GM21576 (cell line): ENCODE data around the gene UBE2D4.
A peak's percentile ranks its signal among the peaks of the same experiment; 100 is the strongest.

Experiments
- ATAC-seq: cut with Tn5 transposase; IDR thresholded peaks from one replicate; pipeline ENCODE4 v1.9.1; 2021; ENCODE audit warnings: mild to moderate bottlenecking, moderate library complexity; ENCODE audit not compliant: unreplicated experiment

The UBE2D4 gene

DNA sequence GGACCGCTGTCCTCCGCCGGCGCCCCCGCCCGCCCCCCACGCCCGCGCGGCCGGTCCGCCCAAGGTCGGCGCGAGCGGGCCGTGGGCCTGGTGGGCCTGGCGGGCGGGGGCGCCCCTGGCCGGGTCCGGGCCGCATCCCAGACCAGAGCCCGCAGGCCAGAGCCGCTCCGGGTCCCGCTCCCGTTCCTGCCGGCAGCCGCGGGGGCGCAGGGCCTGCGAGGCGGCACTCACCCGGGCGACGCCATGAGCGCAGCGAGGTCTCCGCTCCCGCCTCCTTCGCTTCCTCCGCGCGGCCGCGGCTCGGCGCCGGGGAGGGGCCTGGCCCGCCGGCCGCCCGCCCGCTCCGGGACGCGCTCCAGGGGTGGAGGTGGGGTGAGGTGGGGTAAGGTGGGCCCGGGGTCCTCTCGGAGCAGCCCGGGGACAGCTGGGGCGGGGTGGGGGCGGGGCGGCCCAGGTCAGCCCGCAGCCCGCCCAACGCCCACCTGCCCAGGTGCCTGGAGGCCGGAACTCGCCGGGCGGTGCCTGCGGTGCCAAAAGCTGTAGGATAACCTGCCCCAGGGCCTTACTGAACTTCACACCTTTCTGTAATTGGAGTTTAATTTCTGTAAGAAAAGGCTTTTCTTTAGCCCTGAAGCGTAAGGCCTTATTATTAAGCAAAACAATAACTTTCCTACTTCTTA, 19.8 kb upstream of the UBE2D4 start, which contains the start of gene URGCP:
URGCP (minus strand) TSS at position 266 of the 680 bp plus-strand sequence; CDS start at position 245, 21 bp downstream.
- peak; percentile 71 for ATAC-seq

DNA sequence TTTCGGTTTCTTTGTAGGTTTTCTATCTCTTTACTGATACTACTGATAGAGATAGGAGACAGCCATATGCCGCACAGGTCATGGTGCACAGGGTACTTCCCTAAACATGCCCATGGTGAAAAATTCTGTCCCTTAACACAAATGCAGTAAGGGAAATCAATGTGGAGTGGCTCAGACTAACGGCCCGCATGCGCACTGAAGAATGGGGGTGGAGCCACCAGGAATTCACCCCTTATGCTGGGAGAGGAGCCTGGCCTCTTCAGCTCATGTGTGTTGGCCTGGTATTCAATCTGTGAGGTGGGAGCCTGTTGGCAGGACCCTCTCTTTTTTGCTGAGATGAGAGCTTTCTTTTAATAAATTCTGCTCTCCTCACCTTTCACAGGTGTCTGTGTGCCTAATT, 11.4 kb upstream of the UBE2D4 start:
- no peak for ATAC-seq

DNA sequence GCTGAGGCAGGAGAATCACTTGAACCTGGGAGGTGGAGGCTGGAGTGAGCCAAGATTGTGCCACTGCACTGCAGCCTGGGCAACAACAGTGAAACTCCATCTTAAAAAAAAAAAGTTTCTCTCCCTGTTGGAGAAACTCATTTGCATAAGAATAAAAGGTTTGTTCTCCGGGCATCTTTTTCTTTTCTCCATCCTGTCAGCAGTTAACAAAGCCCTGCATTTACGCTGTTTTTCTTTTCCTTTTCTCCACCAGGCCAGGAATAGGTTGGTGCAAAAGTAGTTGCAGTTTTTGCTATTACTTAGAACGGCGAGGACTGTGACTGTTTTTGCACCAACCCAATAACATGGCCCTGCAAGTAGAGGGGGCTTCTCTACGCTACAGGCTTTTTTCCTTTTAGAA, 10.3 kb upstream of the UBE2D4 start:
- no peak for ATAC-seq

DNA sequence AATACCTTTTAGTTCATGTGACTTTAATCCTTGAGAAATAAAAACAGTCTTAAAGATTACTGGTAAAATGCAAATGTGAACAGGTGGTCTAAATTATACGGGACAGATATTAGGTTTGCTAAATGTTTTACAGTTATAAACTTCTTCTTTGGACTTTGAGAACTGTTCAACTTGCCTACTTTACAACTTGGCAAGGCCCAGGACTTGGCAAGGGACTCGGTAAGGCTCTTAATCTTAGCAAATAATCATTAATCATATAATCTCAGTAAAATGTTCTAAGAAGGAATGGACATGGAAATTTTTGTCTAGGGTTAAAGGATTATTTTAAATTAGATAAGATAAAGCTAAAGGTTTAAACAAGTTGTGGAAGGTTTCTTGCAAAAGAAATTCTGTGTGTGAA, 4.8 kb upstream of the UBE2D4 start:
- ATAC-seq = no peak

DNA sequence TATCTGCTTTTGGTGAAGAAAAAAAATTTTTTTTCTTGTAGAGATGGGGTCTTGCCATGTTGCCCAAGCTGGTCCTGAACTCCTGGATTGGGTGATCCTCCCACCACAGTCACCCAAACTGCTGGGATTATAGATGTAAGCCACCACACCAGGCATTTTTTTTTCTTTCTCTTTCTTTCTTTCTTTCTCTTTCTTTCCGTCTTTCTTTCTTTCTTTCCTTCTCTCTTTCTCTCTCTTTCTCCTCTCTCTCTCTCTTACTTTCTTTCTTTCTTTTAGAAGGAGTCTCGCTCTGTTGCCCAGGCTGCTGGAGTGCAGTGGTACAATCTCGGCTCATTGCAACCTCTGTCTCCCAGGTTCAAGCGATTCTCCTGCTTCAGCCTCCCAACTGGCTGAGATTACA, 3.5 kb upstream of the UBE2D4 start:
- no peak for ATAC-seq

DNA sequence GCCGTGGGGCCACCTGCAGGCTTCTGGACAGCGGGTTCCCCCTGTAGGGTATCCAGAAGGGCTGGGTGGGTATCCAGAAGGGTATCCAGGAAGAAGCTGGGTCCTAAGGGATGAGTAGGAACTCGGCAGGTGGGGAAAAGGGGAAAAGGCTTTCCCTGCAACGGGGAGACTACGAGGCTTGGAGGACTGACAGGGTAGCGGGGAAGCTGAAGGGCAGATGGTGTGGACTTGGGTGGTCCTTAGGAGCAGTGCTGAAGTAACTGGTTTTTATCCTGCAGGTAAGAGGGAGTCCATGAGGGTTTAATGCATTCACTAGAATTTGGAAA, 525 bp downstream of the UBE2D4 start:
- peak; percentile 10 for ATAC-seq

DNA sequence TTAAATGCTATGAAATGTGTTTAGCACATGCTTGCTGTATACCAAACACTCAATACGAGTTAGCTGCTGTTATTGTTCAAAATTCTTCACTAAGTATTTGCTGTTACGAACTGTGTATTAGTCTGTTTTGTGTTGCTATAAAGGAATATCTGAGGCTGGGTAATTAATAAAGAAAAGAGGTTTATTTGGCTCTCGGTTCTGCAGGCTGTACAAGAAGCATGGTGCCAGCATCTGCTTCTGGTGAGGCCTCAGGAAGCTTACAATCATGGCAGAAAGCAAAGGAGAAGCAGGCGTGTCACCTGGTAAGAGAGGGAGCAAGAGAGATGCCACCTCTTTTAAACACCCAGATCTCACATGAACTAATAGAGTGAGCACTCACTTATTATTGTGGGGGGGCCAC, 1.6 kb downstream of the UBE2D4 start:
- no peak for ATAC-seq

DNA sequence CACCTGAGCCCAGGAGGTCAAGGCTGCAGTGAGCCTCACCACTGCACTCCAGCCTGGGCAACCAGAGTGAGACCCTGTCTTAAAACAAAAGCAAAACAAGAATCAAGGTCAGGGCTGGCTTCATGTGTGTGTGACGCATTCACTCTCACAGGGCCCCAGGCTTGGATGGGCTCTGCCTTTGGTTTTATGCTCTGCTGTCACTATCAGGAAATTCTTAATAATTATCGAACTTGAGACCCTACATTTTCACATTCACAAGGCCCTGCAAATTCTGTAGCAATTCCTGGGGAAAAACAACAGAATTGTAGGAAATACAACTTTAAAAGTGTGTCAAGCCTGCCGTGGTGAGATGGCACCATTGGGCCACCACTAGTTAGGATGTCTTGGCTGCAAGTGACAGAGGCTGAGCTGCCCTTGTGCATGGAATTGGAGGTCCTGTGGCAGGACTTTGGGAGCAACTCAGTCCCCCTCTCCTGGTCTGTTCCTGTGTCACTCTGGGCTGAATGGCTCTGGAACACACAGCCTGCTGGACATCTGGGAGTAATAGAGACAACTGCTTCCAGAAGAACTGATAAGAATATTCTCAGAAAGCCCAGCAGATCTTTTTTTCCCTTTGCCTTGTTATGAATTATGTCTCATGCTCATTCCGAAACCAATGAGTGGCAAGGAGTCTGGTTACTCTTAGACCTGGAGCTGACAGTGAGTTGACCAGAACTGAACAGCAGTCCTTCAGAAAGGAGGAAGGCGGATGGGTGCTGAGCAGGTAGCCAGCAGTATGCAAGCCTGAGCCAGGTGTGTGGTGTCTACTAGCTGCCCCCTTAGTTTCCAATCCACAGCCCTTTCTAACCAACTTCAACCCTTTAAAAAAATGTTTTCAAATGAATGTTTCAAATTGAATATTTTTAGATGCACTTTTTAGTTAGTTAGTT, 3.6 kb downstream of the UBE2D4 start:
- no peak for ATAC-seq

DNA sequence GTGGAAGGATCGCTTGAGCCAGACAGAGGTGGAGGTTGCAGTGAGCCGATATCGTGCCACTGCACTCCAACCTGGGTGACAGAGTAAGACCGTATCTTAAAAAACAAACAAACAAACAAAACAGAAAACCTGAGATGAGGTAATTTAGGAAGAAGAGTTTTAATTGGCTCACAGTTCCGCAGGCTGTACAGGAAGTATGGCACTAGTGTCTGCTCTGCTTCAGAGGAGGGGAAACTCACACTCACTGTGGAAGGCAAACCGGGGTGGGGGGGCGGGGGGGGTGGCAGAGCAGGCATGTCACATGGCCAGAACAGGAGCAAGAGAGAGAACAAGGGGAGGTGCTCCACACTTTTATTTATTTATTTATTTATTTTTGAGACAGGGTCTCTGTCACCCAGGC, 5.1 kb downstream of the UBE2D4 start:
- no peak for ATAC-seq

DNA sequence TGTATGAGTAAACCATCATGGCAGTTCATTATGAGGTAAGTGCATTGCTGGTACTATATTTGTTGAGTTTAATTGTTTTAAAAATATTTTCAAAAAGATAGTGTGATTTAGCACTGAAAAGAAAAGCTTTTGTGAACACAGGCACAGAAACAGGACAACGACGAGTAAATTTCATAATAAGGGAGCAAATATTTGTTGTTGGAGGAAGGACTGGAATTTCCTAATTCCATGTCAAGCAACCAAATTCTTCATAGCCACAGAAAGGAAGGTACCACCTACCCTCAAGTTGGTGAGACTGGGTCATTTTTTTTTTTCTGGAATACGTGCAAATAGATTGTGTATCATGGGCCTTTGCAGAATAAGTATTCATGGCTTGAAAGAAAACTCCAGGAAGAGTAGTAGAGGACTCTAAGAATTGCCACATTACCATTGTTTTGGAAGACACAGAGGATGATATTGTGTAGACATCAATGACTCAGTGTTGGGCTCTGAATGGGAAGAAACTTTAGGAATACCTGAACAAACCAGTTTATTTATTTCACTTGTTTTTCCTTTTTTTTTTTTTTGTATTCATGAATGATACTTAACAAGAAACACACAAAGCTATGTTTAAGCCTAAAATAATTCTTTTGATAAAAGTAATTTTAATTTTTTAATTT, 7.8 kb downstream of the UBE2D4 start:
- ATAC-seq = no peak

DNA sequence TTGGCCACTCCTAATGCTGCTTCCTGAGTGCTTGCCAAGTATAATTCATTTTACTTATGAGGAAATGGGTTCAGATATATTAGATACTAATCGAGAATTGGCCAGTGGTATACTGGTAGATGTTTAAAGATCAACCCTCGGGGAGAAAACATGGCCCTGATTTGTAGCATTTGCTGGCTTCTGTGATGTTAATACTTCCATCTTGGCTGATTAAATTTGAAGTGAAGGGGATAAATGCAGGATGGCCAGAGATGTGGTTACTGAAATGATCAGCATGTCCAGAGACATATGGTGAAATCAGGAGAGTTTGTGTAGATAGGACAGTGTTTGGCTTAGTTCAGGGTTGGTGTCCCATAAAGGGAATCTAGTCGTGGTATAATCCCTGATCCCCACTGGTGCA, 11.2 kb downstream of the UBE2D4 start:
- ATAC-seq = no peak

DNA sequence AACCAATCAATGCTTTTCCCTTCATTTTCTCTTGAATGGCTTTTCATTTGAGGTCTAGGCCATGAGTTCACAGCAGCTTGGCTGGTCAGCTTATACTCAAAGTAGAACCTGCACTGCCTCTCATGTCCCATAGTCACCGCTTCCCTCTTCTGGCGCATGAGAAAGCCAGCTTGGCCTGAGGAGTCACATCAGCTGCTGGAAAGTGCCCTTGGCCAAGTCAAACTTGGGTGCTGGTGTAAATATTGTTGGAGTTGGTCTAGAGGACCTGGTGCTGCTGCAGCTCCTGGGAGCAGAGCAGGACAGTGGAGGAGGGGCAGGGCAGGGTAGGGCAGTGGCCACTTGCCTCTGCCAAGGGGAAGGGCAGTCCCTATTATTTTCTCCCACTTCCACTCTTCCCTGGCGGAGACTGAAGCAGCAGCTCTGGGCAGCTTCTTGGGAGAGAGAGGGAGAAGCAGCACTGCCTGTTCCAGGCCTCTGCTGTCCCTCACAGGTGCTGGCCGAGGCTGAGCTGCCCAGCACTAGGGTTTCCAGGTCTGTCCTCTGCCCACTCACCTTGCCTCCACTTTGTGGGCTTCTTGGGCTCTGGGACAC, 12.8 kb downstream of the UBE2D4 start:
- no peak for ATAC-seq

DNA sequence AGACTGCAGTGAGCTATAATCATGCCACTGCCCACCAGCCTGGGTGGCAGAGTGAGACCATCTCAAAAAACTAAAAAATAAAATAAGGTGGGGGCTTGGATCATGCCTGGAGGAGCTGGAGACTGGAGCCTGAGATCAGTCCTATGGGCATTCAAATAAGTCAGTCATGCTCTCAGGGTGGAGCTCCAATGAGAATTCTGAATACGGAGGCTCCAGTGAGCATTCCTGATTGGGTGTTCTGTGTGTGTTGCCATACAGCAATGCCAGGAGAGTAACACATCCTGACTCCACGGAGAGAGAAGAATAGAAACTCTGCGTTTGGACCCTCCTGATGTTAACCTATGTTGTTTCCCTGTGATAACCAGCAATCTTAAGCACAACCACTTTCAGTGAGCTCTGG, 16.0 kb downstream of the UBE2D4 start:
- no peak for ATAC-seq

DNA sequence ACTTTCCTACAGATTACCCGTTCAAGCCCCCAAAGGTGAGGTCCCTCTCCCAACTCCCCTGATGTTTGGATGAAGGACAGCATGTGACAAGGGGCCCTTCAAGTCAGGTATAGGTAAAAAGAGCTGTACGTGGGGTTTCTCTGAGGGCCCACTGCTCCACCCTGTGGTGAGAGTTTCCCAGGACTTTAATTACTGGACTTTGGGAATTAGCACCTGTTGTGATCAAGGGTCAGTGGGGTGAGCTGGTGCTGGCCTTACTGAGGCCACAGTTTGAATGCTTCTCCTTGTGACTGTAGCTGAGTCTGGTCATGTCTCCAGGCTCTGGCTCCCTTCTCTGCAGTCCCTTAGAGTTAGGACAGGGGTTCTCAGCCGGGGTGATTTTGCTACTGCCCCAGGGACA, 16.8 kb downstream of the UBE2D4 start:
- no peak for ATAC-seq

DNA sequence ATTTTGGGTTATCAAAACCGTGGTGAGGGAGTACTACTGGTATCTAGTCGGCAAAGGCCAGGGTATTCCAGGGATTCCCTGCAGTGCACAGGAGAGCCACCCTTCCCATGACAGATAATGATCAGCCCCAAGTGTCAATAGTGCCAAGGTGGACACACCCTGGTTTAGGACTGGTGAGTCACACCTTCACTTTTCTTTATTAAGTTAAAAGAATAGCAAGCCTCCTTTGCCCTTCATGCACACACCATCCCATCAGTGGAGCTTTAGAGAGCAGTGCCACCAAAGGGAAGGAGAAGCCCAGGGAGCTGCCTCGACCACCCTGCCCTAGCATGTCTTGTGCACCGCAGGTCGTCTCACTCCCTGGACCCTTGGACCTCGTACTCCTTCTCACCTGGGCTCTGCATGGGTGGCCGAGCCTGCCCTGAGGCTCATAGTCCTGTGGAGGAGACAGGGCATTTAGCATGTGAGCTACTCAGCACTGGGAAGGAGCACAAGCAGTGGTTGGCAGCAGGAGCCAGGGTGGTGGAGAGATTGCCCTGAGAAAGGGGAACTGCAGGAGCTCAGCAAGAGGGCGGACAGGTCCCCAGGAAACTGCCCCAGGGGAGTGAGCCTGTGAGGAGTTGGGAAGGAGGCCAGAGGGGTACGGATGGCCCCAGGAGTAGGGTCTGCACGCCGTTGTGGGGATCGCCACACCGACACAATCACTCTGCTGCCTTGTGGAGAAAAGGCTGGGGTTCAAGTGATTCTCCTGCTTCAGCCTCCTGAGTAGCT, 17.4 kb downstream of the UBE2D4 start:
- no peak for ATAC-seq

DNA sequence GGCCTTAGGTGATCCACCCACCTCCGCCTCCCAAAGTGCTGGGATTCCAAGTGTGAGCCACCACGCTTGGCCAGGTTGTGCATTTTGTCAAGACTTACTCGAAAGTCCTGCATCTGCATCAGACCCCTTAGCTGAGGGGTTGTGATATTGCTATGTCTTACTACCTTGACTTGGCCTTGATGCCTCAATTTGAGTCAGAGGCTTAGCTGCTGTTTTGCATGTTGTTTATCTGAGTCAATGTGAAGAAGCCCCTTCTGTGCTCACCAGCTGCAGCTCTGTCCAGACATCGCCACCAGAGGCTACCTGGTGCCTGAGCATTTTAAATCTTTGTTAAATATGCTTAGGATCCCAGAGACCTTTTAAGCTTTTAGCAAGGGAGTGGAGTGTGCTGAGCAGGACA, 18.1 kb downstream of the UBE2D4 start:
- no peak for ATAC-seq

DNA sequence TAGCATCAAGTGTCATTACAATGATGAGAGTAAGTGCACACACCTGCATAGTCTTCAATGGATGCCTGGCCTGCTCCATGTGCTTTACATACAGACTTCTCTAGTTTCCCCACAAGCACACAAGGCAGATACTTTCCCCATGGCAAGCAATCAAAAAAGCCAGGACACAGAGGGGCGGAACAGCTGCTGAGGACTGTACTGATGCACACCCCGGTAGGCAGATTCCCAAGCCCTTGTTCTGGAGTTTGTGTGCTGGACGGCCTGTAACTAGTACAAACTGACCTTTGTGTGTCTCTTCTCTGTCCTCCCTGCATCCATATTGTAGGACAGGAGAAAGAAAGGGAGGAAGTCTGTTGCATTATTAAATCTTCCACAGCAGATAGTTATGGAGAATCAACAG, 25.8 kb downstream of the UBE2D4 start:
- no peak for ATAC-seq

DNA sequence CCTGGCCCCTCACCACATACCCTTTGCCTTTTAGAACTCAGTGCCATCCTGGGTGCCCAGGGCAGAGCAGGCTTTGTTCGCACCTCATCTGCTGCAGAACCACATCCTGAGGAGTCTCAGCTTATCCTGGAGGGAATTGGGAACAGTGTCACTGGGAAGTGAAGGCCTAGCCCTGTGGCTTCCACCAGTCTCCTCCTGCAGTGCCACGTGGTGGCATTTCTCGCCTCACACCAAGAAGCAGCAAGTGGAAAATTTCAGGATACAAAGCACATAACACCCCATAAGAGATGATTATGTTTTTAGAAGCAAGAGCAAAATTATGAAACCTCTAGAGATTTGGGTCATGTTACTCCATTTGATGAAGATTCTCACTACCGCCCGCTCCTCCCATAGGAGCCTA, 26.8 kb downstream of the UBE2D4 start:
- ATAC-seq = no peak

DNA sequence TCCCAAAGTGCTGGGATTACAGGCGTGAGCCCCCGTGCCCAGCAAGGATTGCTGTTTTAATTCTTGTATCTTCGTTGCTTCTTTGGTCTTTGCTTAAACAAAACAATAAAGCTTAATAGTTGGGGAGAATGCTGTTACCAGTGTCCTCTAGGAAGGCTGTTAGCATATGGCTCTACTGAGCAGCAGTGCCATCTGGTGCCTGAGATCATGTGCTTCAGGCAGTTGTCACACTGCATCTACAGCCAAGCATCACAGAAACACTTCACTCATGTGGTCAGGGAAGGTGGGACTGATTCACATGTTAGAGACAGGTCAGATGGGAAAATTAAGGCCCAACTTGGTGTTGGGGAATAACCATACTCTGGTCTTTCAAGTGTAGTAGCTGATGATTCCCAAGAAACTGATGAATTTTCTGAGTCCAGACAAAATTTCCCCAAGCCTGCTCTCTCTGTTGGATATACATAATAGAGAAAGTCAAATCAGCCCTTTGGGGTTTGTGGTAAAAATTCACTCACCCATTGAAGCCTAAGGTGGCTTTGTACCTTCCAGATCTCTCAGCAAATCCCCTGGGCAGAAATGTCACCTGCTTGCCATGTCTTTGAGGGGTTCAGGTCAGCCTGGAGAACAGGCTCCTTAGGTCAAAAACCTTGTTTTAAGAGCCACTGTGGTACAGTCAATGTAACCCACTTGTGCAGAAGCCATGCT, 28.4 kb downstream of the UBE2D4 start:
- ATAC-seq = peak; percentile 70

DNA sequence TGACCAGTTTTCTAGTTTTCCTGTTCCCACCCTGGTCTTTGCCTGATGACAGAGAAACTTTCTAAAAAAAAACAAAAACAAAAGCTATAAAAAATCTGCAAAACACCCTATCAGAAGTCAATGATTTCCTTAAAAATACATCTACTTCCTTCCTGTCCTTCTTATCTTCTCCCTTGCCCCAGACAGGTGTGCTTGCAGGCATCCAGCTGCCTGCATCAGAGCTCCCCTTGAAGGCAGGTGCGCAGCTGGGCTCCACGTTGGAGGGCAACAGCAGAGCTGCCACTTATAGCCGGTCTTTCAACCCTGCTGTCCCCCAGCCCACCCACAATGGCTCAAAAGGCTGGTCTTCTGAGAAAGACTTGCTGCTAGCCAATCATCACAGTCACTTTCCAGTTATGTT, 29.8 kb downstream of the UBE2D4 start:
- no peak for ATAC-seq
